Liver (tissue), 3 donors: ENCODE measurements around the gene STAT5A.

Source experiments
- CTCF ChIP-seq: fragments of 150-350 bp; IDR thresholded peaks from 2 replicates; pipeline ENCODE4 v1.5.1; 2017; ENCODE audit warnings: improper control_type of control experiment, low read depth, low read length; ENCODE audit not compliant: missing input control
- EGR1 ChIP-seq, 2 donors: IDR thresholded peaks; 2 replicates each; pipeline ENCODE4 v1.6.1; 2016 to 2018; ENCODE audit warnings: antibody characterized with exemption in 2 of 2, low read depth in 2 of 2
- FOXA1 ChIP-seq: IDR thresholded peaks from 2 replicates; pipeline ENCODE4 v1.6.1; 2016; ENCODE audit warnings: antibody characterized with exemption
- GABPA ChIP-seq, 2 donors: IDR thresholded peaks in 1 of 2; conservative IDR thresholded peaks in 1 of 2; 2 replicates each; pipeline ENCODE4 v1.6.1; 2016; ENCODE audit warnings: antibody characterized with exemption in 2 of 2, mild to moderate bottlenecking in 1 of 2, moderate library complexity in 1 of 2
- JUND ChIP-seq, 2 donors: IDR thresholded peaks; 2 replicates each; pipeline ENCODE4 v1.6.1; 2016; ENCODE audit warnings: antibody characterized with exemption in 2 of 2
- MAX ChIP-seq: IDR thresholded peaks from 2 replicates; pipeline ENCODE4 v1.6.1; 2016; ENCODE audit warnings: antibody characterized with exemption
- NR2F2 ChIP-seq: IDR thresholded peaks from 2 replicates; pipeline ENCODE4 v1.6.1; 2016; ENCODE audit warnings: antibody characterized with exemption
- RAD21 ChIP-seq, 2 donors: IDR thresholded peaks; 2 replicates each; pipeline ENCODE4 v1.6.1; 2016; ENCODE audit warnings: antibody characterized with exemption in 2 of 2, mild to moderate bottlenecking in 2 of 2
- SP1 ChIP-seq: IDR thresholded peaks from 2 replicates; pipeline ENCODE4 v1.6.1; 2018; ENCODE audit warnings: antibody characterized with exemption, mild to moderate bottlenecking
- TAF1 ChIP-seq: conservative IDR thresholded peaks from 2 replicates; pipeline ENCODE4 v1.6.1; 2016; ENCODE audit warnings: antibody characterized with exemption, mild to moderate bottlenecking
- YY1 ChIP-seq: IDR thresholded peaks from 2 replicates; pipeline ENCODE4 v1.6.1; 2016; ENCODE audit warnings: antibody characterized with exemption, mild to moderate bottlenecking
- TF ChIP-seq, protein P1 (sequence below): IDR thresholded peaks from 2 replicates; pipeline ENCODE4 v1.6.1; 2016; ENCODE audit warnings: antibody characterized with exemption, mild to moderate bottlenecking
- TF ChIP-seq, protein P2 (sequence below): IDR thresholded peaks from 2 replicates; pipeline ENCODE4 v1.6.1; 2016; ENCODE audit warnings: antibody characterized with exemption
- donor health status: healthy.
- donor health status: healthy.

GRCh38 chr17:42313389-42313772 is 25.1 kb downstream of the STAT5A start:
- TF ChIP-seq CTCF (no peak), RAD21 (IDR thresholded peaks at IDR 0.05) (no peak), MAX (no peak), NR2F2 (no peak), TAF1 (no peak), JUND (IDR thresholded peaks at IDR 0.05) (no peak), YY1 (no peak), SP1 (no peak), GABPA (IDR thresholded peaks at IDR 0.05 in 1 of 2, conservative IDR thresholded peaks at IDR 0.05 in 1 of 2) (no peak), FOXA1 (no peak), EGR1 (IDR thresholded peaks at IDR 0.05; ENCODE audit: low read depth in 2 of 2) (no peak)
- TF ChIP-seq, protein P1, sequence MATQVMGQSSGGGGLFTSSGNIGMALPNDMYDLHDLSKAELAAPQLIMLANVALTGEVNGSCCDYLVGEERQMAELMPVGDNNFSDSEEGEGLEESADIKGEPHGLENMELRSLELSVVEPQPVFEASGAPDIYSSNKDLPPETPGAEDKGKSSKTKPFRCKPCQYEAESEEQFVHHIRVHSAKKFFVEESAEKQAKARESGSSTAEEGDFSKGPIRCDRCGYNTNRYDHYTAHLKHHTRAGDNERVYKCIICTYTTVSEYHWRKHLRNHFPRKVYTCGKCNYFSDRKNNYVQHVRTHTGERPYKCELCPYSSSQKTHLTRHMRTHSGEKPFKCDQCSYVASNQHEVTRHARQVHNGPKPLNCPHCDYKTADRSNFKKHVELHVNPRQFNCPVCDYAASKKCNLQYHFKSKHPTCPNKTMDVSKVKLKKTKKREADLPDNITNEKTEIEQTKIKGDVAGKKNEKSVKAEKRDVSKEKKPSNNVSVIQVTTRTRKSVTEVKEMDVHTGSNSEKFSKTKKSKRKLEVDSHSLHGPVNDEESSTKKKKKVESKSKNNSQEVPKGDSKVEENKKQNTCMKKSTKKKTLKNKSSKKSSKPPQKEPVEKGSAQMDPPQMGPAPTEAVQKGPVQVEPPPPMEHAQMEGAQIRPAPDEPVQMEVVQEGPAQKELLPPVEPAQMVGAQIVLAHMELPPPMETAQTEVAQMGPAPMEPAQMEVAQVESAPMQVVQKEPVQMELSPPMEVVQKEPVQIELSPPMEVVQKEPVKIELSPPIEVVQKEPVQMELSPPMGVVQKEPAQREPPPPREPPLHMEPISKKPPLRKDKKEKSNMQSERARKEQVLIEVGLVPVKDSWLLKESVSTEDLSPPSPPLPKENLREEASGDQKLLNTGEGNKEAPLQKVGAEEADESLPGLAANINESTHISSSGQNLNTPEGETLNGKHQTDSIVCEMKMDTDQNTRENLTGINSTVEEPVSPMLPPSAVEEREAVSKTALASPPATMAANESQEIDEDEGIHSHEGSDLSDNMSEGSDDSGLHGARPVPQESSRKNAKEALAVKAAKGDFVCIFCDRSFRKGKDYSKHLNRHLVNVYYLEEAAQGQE = no peak
- TF ChIP-seq, protein P2, sequence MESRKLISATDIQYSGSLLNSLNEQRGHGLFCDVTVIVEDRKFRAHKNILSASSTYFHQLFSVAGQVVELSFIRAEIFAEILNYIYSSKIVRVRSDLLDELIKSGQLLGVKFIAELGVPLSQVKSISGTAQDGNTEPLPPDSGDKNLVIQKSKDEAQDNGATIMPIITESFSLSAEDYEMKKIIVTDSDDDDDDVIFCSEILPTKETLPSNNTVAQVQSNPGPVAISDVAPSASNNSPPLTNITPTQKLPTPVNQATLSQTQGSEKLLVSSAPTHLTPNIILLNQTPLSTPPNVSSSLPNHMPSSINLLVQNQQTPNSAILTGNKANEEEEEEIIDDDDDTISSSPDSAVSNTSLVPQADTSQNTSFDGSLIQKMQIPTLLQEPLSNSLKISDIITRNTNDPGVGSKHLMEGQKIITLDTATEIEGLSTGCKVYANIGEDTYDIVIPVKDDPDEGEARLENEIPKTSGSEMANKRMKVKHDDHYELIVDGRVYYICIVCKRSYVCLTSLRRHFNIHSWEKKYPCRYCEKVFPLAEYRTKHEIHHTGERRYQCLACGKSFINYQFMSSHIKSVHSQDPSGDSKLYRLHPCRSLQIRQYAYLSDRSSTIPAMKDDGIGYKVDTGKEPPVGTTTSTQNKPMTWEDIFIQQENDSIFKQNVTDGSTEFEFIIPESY = no peak
